Mammary epithelial cell (primary cell): Measurements from ENCODE around the gene FUOM.

ENCODE experiments used
- CTCF ChIP-seq, 2 donors: IDR thresholded peaks in 1 of 2; conservative IDR thresholded peaks in 1 of 2; 2 replicates each; pipeline ENCODE4 v1.5.1; 2011 to 2012; ENCODE audit warnings: inconsistent platforms in 2 of 2, low read length in 2 of 2, mild to moderate bottlenecking in 2 of 2, control low read depth in 1 of 2, low read depth in 1 of 2; ENCODE audit not compliant: insufficient read depth in 1 of 2; ENCODE audit errors: extremely low read depth in 1 of 2
- EZH2 ChIP-seq: IDR thresholded peaks from 2 replicates; pipeline ENCODE4 v1.6.1; 2012; ENCODE audit warnings: low read length, inconsistent platforms, borderline replicate concordance

- TF ChIP-seq CTCF (conservative IDR thresholded peaks at IDR 0.05 in 1 of 2, IDR thresholded peaks at IDR 0.05 in 1 of 2; ENCODE audit: extremely low read depth in 1 of 2, insufficient read depth in 1 of 2, low read depth in 1 of 2, low read length in 2 of 2) = no peak
- no peak for TF ChIP-seq EZH2
Observed at GRCh38 chr10:133388236-133388972, 30.6 kb upstream of the FUOM start.
